Breast epithelium (tissue), 3 donors: ENCODE results near the gene TENM4.

Source experiments
- CTCF ChIP-seq, 3 donors: fragments of 450-650 bp; IDR thresholded peaks; one replicate each; pipeline ENCODE4 v1.5.1; 2016 to 2017; ENCODE audit warnings: antibody characterized with exemption in 3 of 3, mild to moderate bottlenecking in 3 of 3, moderate library complexity in 3 of 3
- POLR2AphosphoS5 ChIP-seq, 3 donors: sonication (generic); formaldehyde crosslinking; IDR thresholded peaks; one replicate each; pipeline ENCODE4 v1.6.1; 2017; ENCODE audit warnings: antibody characterized with exemption in 3 of 3

GRCh38 chr11:78883506-78883905 is 557.3 kb downstream of the TENM4 start:
- no peak for TF ChIP-seq POLR2AphosphoS5 (IDR thresholded peaks at IDR 0.05)
- TF ChIP-seq CTCF (IDR thresholded peaks at IDR 0.05): no peak
